HG02840 (cell line): ENCODE data around the gene ASIC3.
"Not testable (repeated sequence)": the region's sequence is repeated elsewhere in the genome, so short reads cannot be mapped to it uniquely, and the experiment has no call there.

Source experiments
- ATAC-seq: cut with Tn5 transposase; IDR thresholded peaks from one replicate; pipeline ENCODE4 v1.9.1; 2021; ENCODE audit warnings: mild to moderate bottlenecking, moderate library complexity, moderate number of reproducible peaks; ENCODE audit not compliant: unreplicated experiment, low FRiP score

The ASIC3 gene

GRCh38 chr7:151013733-151014497, 34.4 kb upstream of the ASIC3 start:
- no peak for ATAC-seq

GRCh38 chr7:151014950-151015349, 33.4 kb upstream of the ASIC3 start:
- ATAC-seq, result no peak

GRCh38 chr7:151015967-151016366, 32.4 kb upstream of the ASIC3 start:
- no peak for ATAC-seq

- ATAC-seq, result no peak
These were observed 31.8 kb upstream of the ASIC3 start for GRCh38 chr7:151016505-151016904.

- ATAC-seq, result no peak
These were observed 31.4 kb upstream of the ASIC3 start for GRCh38 chr7:151016942-151017341.

- ATAC-seq, result no peak
These were observed 30.9 kb upstream of the ASIC3 start for GRCh38 chr7:151017370-151017952.

GRCh38 chr7:151017953-151018420, 30.3 kb upstream of the ASIC3 start:
- no peak for ATAC-seq

GRCh38 chr7:151018421-151019129, 29.8 kb upstream of the ASIC3 start:
- ATAC-seq, result no peak

GRCh38 chr7:151019130-151019447, 29.2 kb upstream of the ASIC3 start:
- no peak for ATAC-seq

- no peak for ATAC-seq
These were observed 28.1 kb upstream of the ASIC3 start for GRCh38 chr7:151020231-151020630.

GRCh38 chr7:151023232-151023631, 25.1 kb upstream of the ASIC3 start:
- no peak for ATAC-seq

- ATAC-seq, result no peak
These were observed 23.8 kb upstream of the ASIC3 start, which contains the start of gene ATG9B for GRCh38 chr7:151024435-151025056. Gene ATG9B (minus strand): TSS chr7:151024494. CDS start chr7:151024423, 71 bp downstream.

GRCh38 chr7:151025924-151026671, 22.2 kb upstream of the ASIC3 start:
- ATAC-seq, result no peak

GRCh38 chr7:151026771-151027727, 21.3 kb upstream of the ASIC3 start:
- ATAC-seq, result not testable (repeated sequence)

- peak; percentile 2 for ATAC-seq
These were observed 20.6 kb upstream of the ASIC3 start for GRCh38 chr7:151027728-151028130.

GRCh38 chr7:151028131-151028947, 20.0 kb upstream of the ASIC3 start, which contains the start of gene ABCB8:
Gene ABCB8 (plus strand): TSS chr7:151028450. CDS start chr7:151028516, 66 bp downstream.
- peak; percentile 97 for ATAC-seq

GRCh38 chr7:151028948-151029501, 19.3 kb upstream of the ASIC3 start:
- no peak for ATAC-seq

GRCh38 chr7:151031011-151031410, 17.3 kb upstream of the ASIC3 start:
- ATAC-seq, result no peak
